ENCODE measurements around the gene TMEM181. TPM values are rescaled to one million over a fixed set of nuclear protein-coding genes. Genes with fewer than 3 reads are reported as not detected.

Gene TMEM181, protein sequence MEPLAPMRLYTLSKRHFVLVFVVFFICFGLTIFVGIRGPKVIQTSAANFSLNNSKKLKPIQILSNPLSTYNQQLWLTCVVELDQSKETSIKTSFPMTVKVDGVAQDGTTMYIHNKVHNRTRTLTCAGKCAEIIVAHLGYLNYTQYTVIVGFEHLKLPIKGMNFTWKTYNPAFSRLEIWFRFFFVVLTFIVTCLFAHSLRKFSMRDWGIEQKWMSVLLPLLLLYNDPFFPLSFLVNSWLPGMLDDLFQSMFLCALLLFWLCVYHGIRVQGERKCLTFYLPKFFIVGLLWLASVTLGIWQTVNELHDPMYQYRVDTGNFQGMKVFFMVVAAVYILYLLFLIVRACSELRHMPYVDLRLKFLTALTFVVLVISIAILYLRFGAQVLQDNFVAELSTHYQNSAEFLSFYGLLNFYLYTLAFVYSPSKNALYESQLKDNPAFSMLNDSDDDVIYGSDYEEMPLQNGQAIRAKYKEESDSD
- 10.8 and 15.4 TPM in 2 replicates for total RNA-seq (2014; rRNA removed; shearing (Covaris generic); ENCODE audit: low replicate concordance)

- Histone ChIP-seq H4K20me1 (ENCODE audit: insufficient read depth, low read depth, low read length) (peaks cover 7% of the 10 kb centered on the region; the same call in 1 of the 2 replicates), H3K4me1 (ENCODE audit: low read length) (peaks cover 32% of the 10 kb centered on the region), H3K36me3 (ENCODE audit: insufficient read depth, low read length) (no peaks in the 10 kb centered on the region), H3K4me3 (ENCODE audit: low read length) (peak within 1 kb of the TSS; percentile 80), H3K9me2 (replicated peaks; ENCODE audit: insufficient read depth, low read length) (no peaks in the 10 kb centered on the region), H3K27me3 (ENCODE audit: low read length) (no peaks in the 10 kb centered on the region), H3K9me3 (ENCODE audit: low read length) (no peaks in the 10 kb centered on the region), H2AFZ (ENCODE audit: low read length) (peak within 1 kb of the TSS; percentile 70; the same call in 1 of the 2 replicates), H3K9ac (ENCODE audit: low read length) (peak within 1 kb of the TSS; percentile 92), H3K4me2 (ENCODE audit: low read depth, low read length, poor library complexity, severe bottlenecking) (peak within 1 kb of the TSS; percentile 88), H3K27ac (ENCODE audit: low read length) (peak within 1 kb of the TSS; percentile 51; the same call in 1 of the 2 replicates), H3K79me2 (ENCODE audit: low read length) (peaks cover 51% of the 10 kb centered on the region)
- peak; percentile 94 for DNase-seq
Observed at GRCh38 chr6:158559895-158560835, at the start of gene TMEM181. TMEM181 (plus strand) TSS chr6:158560091; CDS start chr6:158560225, 134 bp downstream.

- H3K79me2 ChIP-seq (ENCODE audit: low read length): no peaks in the 10 kb centered on the region
- no peaks in the 10 kb centered on the region for H3K9me2 ChIP-seq (replicated peaks; ENCODE audit: insufficient read depth, low read length)
- no peaks in the 10 kb centered on the region for H4K20me1 ChIP-seq (ENCODE audit: insufficient read depth, low read depth, low read length)
- peaks cover 13% of the 10 kb centered on the region for H3K4me1 ChIP-seq (ENCODE audit: low read length)
- H3K4me3 ChIP-seq (ENCODE audit: low read length): no peak overlapping the region
- H3K4me2 ChIP-seq (ENCODE audit: low read depth, low read length, poor library complexity, severe bottlenecking): no peak overlapping the region
- H3K27me3 ChIP-seq (ENCODE audit: low read length): no peaks in the 10 kb centered on the region
- H3K36me3 ChIP-seq (ENCODE audit: insufficient read depth, low read length): peaks cover 5% of the 10 kb centered on the region; the same call in 1 of the 2 replicates
- H2AFZ ChIP-seq (ENCODE audit: low read length): no peak overlapping the region
- H3K9me3 ChIP-seq (ENCODE audit: low read length): no peaks in the 10 kb centered on the region
- no peak overlapping the region for H3K27ac ChIP-seq (ENCODE audit: low read length)
- no peak for DNase-seq
- no peak overlapping the region for H3K9ac ChIP-seq (ENCODE audit: low read length)
Observed at GRCh38 chr6:158512809-158513208, 47.1 kb upstream of the TMEM181 start.

- no peak overlapping the region for H3K27ac ChIP-seq (ENCODE audit: low read length)
- H3K79me2 ChIP-seq (ENCODE audit: low read length): no peaks in the 10 kb centered on the region
- peaks cover 23% of the 10 kb centered on the region for H3K4me1 ChIP-seq (ENCODE audit: low read length)
- H2AFZ ChIP-seq (ENCODE audit: low read length): no peak overlapping the region
- no peak overlapping the region for H3K4me3 ChIP-seq (ENCODE audit: low read length)
- no peaks in the 10 kb centered on the region for H3K9me3 ChIP-seq (ENCODE audit: low read length)
- H3K9me2 ChIP-seq (replicated peaks; ENCODE audit: insufficient read depth, low read length): no peaks in the 10 kb centered on the region
- H4K20me1 ChIP-seq (ENCODE audit: insufficient read depth, low read depth, low read length): no peaks in the 10 kb centered on the region
- H3K36me3 ChIP-seq (ENCODE audit: insufficient read depth, low read length): no peaks in the 10 kb centered on the region
- H3K4me2 ChIP-seq (ENCODE audit: low read depth, low read length, poor library complexity, severe bottlenecking): no peak overlapping the region
- no peaks in the 10 kb centered on the region for H3K27me3 ChIP-seq (ENCODE audit: low read length)
- H3K9ac ChIP-seq (ENCODE audit: low read length): no peak overlapping the region
- no peak for DNase-seq
Observed at GRCh38 chr6:158514176-158514575, 45.7 kb upstream of the TMEM181 start.

- no peak overlapping the region for H2AFZ ChIP-seq (ENCODE audit: low read length)
- no peak overlapping the region for H3K9ac ChIP-seq (ENCODE audit: low read length)
- H3K27ac ChIP-seq (ENCODE audit: low read length): no peak overlapping the region
- H3K36me3 ChIP-seq (ENCODE audit: insufficient read depth, low read length): no peaks in the 10 kb centered on the region
- no peaks in the 10 kb centered on the region for H3K27me3 ChIP-seq (ENCODE audit: low read length)
- no peak for DNase-seq
- H3K4me3 ChIP-seq (ENCODE audit: low read length): no peak overlapping the region
- H3K4me2 ChIP-seq (ENCODE audit: low read depth, low read length, poor library complexity, severe bottlenecking): no peak overlapping the region
- no peaks in the 10 kb centered on the region for H3K79me2 ChIP-seq (ENCODE audit: low read length)
- no peaks in the 10 kb centered on the region for H4K20me1 ChIP-seq (ENCODE audit: insufficient read depth, low read depth, low read length)
- H3K4me1 ChIP-seq (ENCODE audit: low read length): peaks cover 23% of the 10 kb centered on the region
- no peaks in the 10 kb centered on the region for H3K9me3 ChIP-seq (ENCODE audit: low read length)
- H3K9me2 ChIP-seq (replicated peaks; ENCODE audit: insufficient read depth, low read length): no peaks in the 10 kb centered on the region
Observed at GRCh38 chr6:158514991-158515390, 44.9 kb upstream of the TMEM181 start.

DNA sequence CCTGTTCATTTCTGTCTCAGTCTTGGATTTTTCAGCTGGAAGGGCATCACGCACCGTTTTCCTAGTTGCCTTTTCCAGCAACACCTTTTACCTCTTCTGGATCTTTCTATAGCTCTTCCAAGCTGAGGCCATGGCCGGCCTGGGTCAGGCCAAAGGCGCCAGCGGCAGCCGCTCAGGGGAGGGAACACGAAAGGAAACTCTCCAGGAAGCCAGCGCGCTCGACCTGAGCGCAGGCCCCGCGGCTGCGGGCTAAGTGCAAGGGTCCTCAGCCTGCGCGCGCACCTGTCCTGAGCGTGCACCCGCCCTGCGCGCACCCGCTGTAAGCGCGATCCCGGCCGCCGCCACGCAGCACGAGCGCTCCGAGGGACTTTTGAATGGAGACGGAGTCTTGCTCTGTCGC, 43.8 kb upstream of the TMEM181 start:
- no peak overlapping the region for H3K9ac ChIP-seq (ENCODE audit: low read length)
- H3K4me3 ChIP-seq (ENCODE audit: low read length): no peak overlapping the region
- no peak overlapping the region for H3K4me2 ChIP-seq (ENCODE audit: low read depth, low read length, poor library complexity, severe bottlenecking)
- H3K4me1 ChIP-seq (ENCODE audit: low read length): peaks cover 23% of the 10 kb centered on the region
- no peaks in the 10 kb centered on the region for H3K79me2 ChIP-seq (ENCODE audit: low read length)
- no peak overlapping the region for H2AFZ ChIP-seq (ENCODE audit: low read length)
- DNase-seq: no peak
- H4K20me1 ChIP-seq (ENCODE audit: insufficient read depth, low read depth, low read length): no peaks in the 10 kb centered on the region
- H3K36me3 ChIP-seq (ENCODE audit: insufficient read depth, low read length): no peaks in the 10 kb centered on the region
- H3K27ac ChIP-seq (ENCODE audit: low read length): no peak overlapping the region
- no peaks in the 10 kb centered on the region for H3K9me2 ChIP-seq (replicated peaks; ENCODE audit: insufficient read depth, low read length)
- no peaks in the 10 kb centered on the region for H3K9me3 ChIP-seq (ENCODE audit: low read length)
- no peaks in the 10 kb centered on the region for H3K27me3 ChIP-seq (ENCODE audit: low read length)

DNA sequence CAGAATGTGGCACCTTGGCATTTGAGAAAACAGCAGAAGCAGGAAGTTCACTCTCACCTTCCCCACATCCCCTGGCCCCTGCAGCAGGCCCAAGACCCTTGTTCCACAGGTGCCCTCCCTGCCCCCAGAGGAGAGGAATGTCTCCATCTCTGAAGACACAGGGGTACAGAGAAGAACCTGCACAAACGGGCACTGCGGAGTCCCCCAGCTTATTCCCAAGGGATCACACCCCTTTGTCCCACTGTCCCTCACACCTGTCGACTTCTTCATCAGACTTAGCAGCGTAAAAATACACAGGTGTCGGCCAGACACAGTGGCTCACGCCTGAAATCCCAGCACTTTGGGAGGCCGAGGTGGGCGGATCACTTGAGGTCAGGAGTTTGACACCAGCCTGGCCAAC, 42.9 kb upstream of the TMEM181 start:
- DNase-seq: no peak
- Histone ChIP-seq H3K9me3 (ENCODE audit: low read length) (no peaks in the 10 kb centered on the region), H3K4me2 (ENCODE audit: low read depth, low read length, poor library complexity, severe bottlenecking) (no peak overlapping the region), H3K79me2 (ENCODE audit: low read length) (no peaks in the 10 kb centered on the region), H3K27ac (ENCODE audit: low read length) (no peak overlapping the region), H4K20me1 (ENCODE audit: insufficient read depth, low read depth, low read length) (no peaks in the 10 kb centered on the region), H3K27me3 (ENCODE audit: low read length) (no peaks in the 10 kb centered on the region), H3K4me1 (ENCODE audit: low read length) (peaks cover 23% of the 10 kb centered on the region), H3K4me3 (ENCODE audit: low read length) (no peak overlapping the region), H3K36me3 (ENCODE audit: insufficient read depth, low read length) (no peaks in the 10 kb centered on the region), H3K9ac (ENCODE audit: low read length) (no peak overlapping the region), H3K9me2 (replicated peaks; ENCODE audit: insufficient read depth, low read length) (no peaks in the 10 kb centered on the region), H2AFZ (ENCODE audit: low read length) (no peak overlapping the region)

GRCh38 chr6:158517581-158517980, 42.3 kb upstream of the TMEM181 start:
- Histone ChIP-seq H3K4me1 (ENCODE audit: low read length) (peaks cover 23% of the 10 kb centered on the region), H2AFZ (ENCODE audit: low read length) (peak overlapping the region; percentile 32; the same call in 1 of the 2 replicates), H3K79me2 (ENCODE audit: low read length) (no peaks in the 10 kb centered on the region), H3K36me3 (ENCODE audit: insufficient read depth, low read length) (no peaks in the 10 kb centered on the region), H3K9me2 (replicated peaks; ENCODE audit: insufficient read depth, low read length) (no peaks in the 10 kb centered on the region), H3K9me3 (ENCODE audit: low read length) (no peaks in the 10 kb centered on the region), H3K9ac (ENCODE audit: low read length) (peak overlapping the region; percentile 63), H3K27me3 (ENCODE audit: low read length) (no peaks in the 10 kb centered on the region), H3K27ac (ENCODE audit: low read length) (peak overlapping the region; percentile 69), H3K4me3 (ENCODE audit: low read length) (peak overlapping the region; percentile 59), H4K20me1 (ENCODE audit: insufficient read depth, low read depth, low read length) (no peaks in the 10 kb centered on the region), H3K4me2 (ENCODE audit: low read depth, low read length, poor library complexity, severe bottlenecking) (peak overlapping the region; percentile 73)
- peak; percentile 64 for DNase-seq

Measured in Karpas-422 (cell line).